Measurements from ENCODE around the gene ITGA11. TPM values are rescaled to one million over a fixed set of nuclear protein-coding genes. Genes with fewer than 3 reads are reported as not detected.

ITGA11 gene
- total RNA-seq, 1 donor from 2014 or later, result not detected

- DNase-seq (ENCODE audit: low spot score, unreplicated experiment), result no peak
- H3K36me3 Mint-ChIP-seq (ENCODE audit: insufficient read depth), result no peaks in the 10 kb centered on the region
- H3K9me3 Mint-ChIP-seq (ENCODE audit: low read depth), result no peaks in the 10 kb centered on the region
- TF ChIP-seq CTCF (IDR thresholded peaks at IDR 0.05; ENCODE audit: unreplicated experiment), result no peak
- peaks cover 5% of the 10 kb centered on the region for H3K27me3 Mint-ChIP-seq
- no peaks in the 10 kb centered on the region for H3K4me1 Mint-ChIP-seq (ENCODE audit: low read depth)
- no peak overlapping the region for H3K4me3 Mint-ChIP-seq (ENCODE audit: low read depth)
- H3K27ac Mint-ChIP-seq, result no peak overlapping the region
Observed at GRCh38 chr15:68463444-68463843, 31.5 kb upstream of the ITGA11 start.

- Mint-ChIP-seq H3K4me1 (ENCODE audit: low read depth) (no peaks in the 10 kb centered on the region), H3K27ac (no peak overlapping the region), H3K4me3 (ENCODE audit: low read depth) (no peak overlapping the region), H3K36me3 (ENCODE audit: insufficient read depth) (no peaks in the 10 kb centered on the region), H3K27me3 (peaks cover under 1% of the 10 kb centered on the region), H3K9me3 (ENCODE audit: low read depth) (no peaks in the 10 kb centered on the region)
- no peak for DNase-seq (ENCODE audit: low spot score, unreplicated experiment)
- no peak for TF ChIP-seq CTCF (IDR thresholded peaks at IDR 0.05; ENCODE audit: unreplicated experiment)
Observed at GRCh38 chr15:68460166-68460565, 28.2 kb upstream of the ITGA11 start.

- no peaks in the 10 kb centered on the region for H3K9me3 Mint-ChIP-seq (ENCODE audit: low read depth)
- H3K4me1 Mint-ChIP-seq (ENCODE audit: low read depth), result no peaks in the 10 kb centered on the region
- peaks cover 24% of the 10 kb centered on the region for H3K27me3 Mint-ChIP-seq
- no peak for TF ChIP-seq CTCF (IDR thresholded peaks at IDR 0.05; ENCODE audit: unreplicated experiment)
- H3K4me3 Mint-ChIP-seq (ENCODE audit: low read depth), result no peak overlapping the region
- H3K36me3 Mint-ChIP-seq (ENCODE audit: insufficient read depth), result no peaks in the 10 kb centered on the region
- no peak for DNase-seq (ENCODE audit: low spot score, unreplicated experiment)
- no peak overlapping the region for H3K27ac Mint-ChIP-seq
Observed at GRCh38 chr15:68450192-68450591, 18.2 kb upstream of the ITGA11 start.

DNA sequence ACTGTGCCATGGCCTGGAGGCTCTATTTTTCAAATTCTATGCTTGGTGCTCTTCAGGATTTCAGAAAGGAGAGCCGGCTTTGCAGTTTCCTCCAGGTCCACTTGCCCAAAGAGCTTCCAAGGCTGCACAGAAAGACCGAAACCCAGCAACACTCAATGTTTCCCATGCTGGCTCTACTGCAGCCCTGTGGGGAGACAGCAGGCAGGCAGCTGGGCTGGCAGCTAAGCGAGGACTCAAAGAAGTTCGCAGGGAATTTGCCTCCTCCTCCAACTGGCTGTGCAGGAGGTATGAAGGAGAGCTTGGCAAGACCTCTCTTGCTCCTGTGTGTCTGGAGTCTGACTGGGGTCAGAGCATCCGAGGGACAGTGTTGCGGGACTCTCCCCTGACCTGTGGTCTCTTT, 17.4 kb upstream of the ITGA11 start:
- Mint-ChIP-seq H3K9me3 (ENCODE audit: low read depth) (no peaks in the 10 kb centered on the region), H3K4me1 (ENCODE audit: low read depth) (no peaks in the 10 kb centered on the region), H3K4me3 (ENCODE audit: low read depth) (no peak overlapping the region), H3K27me3 (peaks cover 23% of the 10 kb centered on the region), H3K36me3 (ENCODE audit: insufficient read depth) (no peaks in the 10 kb centered on the region), H3K27ac (no peak overlapping the region)
- DNase-seq (ENCODE audit: low spot score, unreplicated experiment), result no peak
- TF ChIP-seq CTCF (IDR thresholded peaks at IDR 0.05; ENCODE audit: unreplicated experiment), result no peak

DNA sequence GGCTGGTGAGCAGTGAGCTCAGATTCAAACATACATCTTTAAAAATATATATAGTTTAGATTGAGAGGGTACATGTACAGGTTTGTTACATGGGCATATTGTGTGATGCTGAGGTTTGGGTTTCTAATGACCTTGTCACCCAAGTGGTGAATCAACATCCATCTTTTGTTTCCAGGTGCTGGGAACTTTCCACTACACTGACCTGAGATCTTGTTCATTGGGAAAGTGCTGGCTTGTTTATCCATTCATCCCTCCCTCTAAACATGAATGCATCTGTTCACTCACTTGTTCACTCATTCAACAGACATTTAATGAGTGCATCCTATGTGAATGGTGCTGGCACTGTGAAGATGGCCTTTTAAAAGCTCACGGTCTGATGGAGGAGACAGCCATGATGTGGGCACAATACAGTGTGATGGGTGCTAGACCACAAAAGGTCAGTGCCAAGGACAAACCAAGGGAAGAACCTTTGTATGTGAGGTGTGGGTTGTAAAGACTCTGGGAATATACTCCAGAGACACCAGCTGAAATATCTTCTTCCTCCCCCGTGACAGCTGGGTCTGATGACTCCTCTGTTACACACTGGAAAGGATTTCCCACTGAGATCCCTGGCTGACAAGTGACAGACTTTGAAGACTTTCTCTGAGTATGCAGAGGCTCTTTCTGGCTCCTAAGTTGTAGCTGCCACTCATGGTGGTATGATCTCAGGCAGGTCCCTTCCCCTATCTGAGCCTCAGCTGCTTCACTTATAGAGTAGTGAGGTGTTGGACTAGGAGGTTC, 16.2 kb upstream of the ITGA11 start:
- H3K4me1 Mint-ChIP-seq (ENCODE audit: low read depth), result no peaks in the 10 kb centered on the region
- no peak for TF ChIP-seq CTCF (IDR thresholded peaks at IDR 0.05; ENCODE audit: unreplicated experiment)
- no peak for DNase-seq (ENCODE audit: low spot score, unreplicated experiment)
- H3K36me3 Mint-ChIP-seq (ENCODE audit: insufficient read depth), result no peaks in the 10 kb centered on the region
- no peak overlapping the region for H3K27ac Mint-ChIP-seq
- peaks cover 19% of the 10 kb centered on the region for H3K27me3 Mint-ChIP-seq
- no peaks in the 10 kb centered on the region for H3K9me3 Mint-ChIP-seq (ENCODE audit: low read depth)
- H3K4me3 Mint-ChIP-seq (ENCODE audit: low read depth), result no peak overlapping the region
